ENCODE measurements around the gene NKIRAS1.
"Not testable (repeated sequence)": the region's sequence is repeated elsewhere in the genome, so short reads cannot be mapped to it uniquely, and the experiment has no call there.

Gene NKIRAS1

GRCh38 chr3:23913182-23913581 is 3.6 kb downstream of the NKIRAS1 start:
- peaks cover 2 to 20% (median 18%) of the 10 kb centered on the region in 5 donors for H3K4me1 ChIP-seq (ENCODE audit: control insufficient read depth in 5 of 5, insufficient read depth in 5 of 5, low read length in 5 of 5)
- no peak overlapping the region for H3K4me3 ChIP-seq (ENCODE audit: low read depth in 1 of 5, low read length in 5 of 5)
- H3K36me3 ChIP-seq (ENCODE audit: control insufficient read depth in 5 of 5, insufficient read depth in 5 of 5, low read length in 5 of 5) = peaks cover 0 to 15% (median 8%) of the 10 kb centered on the region in 5 donors
- H3K9ac ChIP-seq (ENCODE audit: low read length in 5 of 5) = no peak overlapping the region
- no peak overlapping the region for H3K27ac ChIP-seq (ENCODE audit: low read depth, low read length)
- no peaks in the 10 kb centered on the region for H3K27me3 ChIP-seq (ENCODE audit: control insufficient read depth in 5 of 5, insufficient read depth in 4 of 5, low read length in 5 of 5)
- no peaks in the 10 kb centered on the region for H3K9me3 ChIP-seq (ENCODE audit: control insufficient read depth in 5 of 5, low read length in 5 of 5)

DNA sequence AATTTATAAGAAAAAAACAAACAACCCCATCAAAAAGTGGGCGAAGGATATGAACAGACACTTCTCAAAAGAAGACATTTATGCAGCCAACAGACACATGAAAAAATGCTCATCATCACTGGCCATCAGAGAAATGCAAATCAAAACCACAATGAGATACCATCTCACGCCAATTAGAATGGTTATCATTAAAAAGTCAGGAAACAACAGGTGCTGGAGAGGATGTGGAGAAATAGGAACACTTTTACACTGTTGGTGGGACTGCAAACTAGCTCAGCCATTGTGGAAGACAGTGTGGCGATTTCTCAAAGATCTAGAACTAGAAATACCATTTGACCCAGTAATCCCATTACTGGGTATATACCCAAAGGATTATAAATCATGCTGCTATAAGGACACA is 4.5 kb downstream of the NKIRAS1 start:
- H3K9me3 ChIP-seq (ENCODE audit: control insufficient read depth in 5 of 5, low read length in 5 of 5); H3K27ac ChIP-seq (ENCODE audit: low read depth, low read length); H3K4me3 ChIP-seq (ENCODE audit: low read depth in 1 of 5, low read length in 5 of 5); H3K27me3 ChIP-seq (ENCODE audit: control insufficient read depth in 5 of 5, insufficient read depth in 4 of 5, low read length in 5 of 5); H3K9ac ChIP-seq (ENCODE audit: low read length in 5 of 5): not testable (repeated sequence)
- Histone ChIP-seq H3K4me1 (ENCODE audit: control insufficient read depth in 5 of 5, insufficient read depth in 5 of 5, low read length in 5 of 5) (peaks cover 2 to 12% (median 12%) of the 10 kb centered on the region in 5 donors), H3K36me3 (ENCODE audit: control insufficient read depth in 5 of 5, insufficient read depth in 5 of 5, low read length in 5 of 5) (peaks cover 0 to 17% (median 8%) of the 10 kb centered on the region in 5 donors)

GRCh38 chr3:23911397-23911796 is 5.4 kb downstream of the NKIRAS1 start:
- no peak overlapping the region for H3K4me3 ChIP-seq (ENCODE audit: low read depth in 1 of 5, low read length in 5 of 5)
- no peaks in the 10 kb centered on the region for H3K27me3 ChIP-seq (ENCODE audit: control insufficient read depth in 5 of 5, insufficient read depth in 4 of 5, low read length in 5 of 5)
- no peak overlapping the region for H3K27ac ChIP-seq (ENCODE audit: low read depth, low read length)
- H3K4me1 ChIP-seq (ENCODE audit: control insufficient read depth in 5 of 5, insufficient read depth in 5 of 5, low read length in 5 of 5) = peaks cover 0 to 12% (median 12%) of the 10 kb centered on the region in 5 donors
- H3K36me3 ChIP-seq (ENCODE audit: control insufficient read depth in 5 of 5, insufficient read depth in 5 of 5, low read length in 5 of 5) = peaks cover 0 to 19% (median 9%) of the 10 kb centered on the region in 5 donors
- no peaks in the 10 kb centered on the region for H3K9me3 ChIP-seq (ENCODE audit: control insufficient read depth in 5 of 5, low read length in 5 of 5)
- no peak overlapping the region for H3K9ac ChIP-seq (ENCODE audit: low read length in 5 of 5)

- Histone ChIP-seq H3K4me3 (ENCODE audit: low read depth in 1 of 5, low read length in 5 of 5) (no peak overlapping the region), H3K9ac (ENCODE audit: low read length in 5 of 5) (no peak overlapping the region), H3K36me3 (ENCODE audit: control insufficient read depth in 5 of 5, insufficient read depth in 5 of 5, low read length in 5 of 5) (peaks cover 0 to 20% (median 10%) of the 10 kb centered on the region in 5 donors), H3K9me3 (ENCODE audit: control insufficient read depth in 5 of 5, low read length in 5 of 5) (no peaks in the 10 kb centered on the region), H3K27ac (ENCODE audit: low read depth, low read length) (no peak overlapping the region), H3K4me1 (ENCODE audit: control insufficient read depth in 5 of 5, insufficient read depth in 5 of 5, low read length in 5 of 5) (no peaks in the 10 kb centered on the region), H3K27me3 (ENCODE audit: control insufficient read depth in 5 of 5, insufficient read depth in 4 of 5, low read length in 5 of 5) (no peaks in the 10 kb centered on the region)
These were observed 7.4 kb downstream of the NKIRAS1 start for GRCh38 chr3:23909341-23909740.

- no peaks in the 10 kb centered on the region for H3K27me3 ChIP-seq (ENCODE audit: control insufficient read depth in 5 of 5, insufficient read depth in 4 of 5, low read length in 5 of 5)
- no peaks in the 10 kb centered on the region for H3K4me1 ChIP-seq (ENCODE audit: control insufficient read depth in 5 of 5, insufficient read depth in 5 of 5, low read length in 5 of 5)
- H3K27ac ChIP-seq (ENCODE audit: low read depth, low read length) = no peak overlapping the region
- H3K36me3 ChIP-seq (ENCODE audit: control insufficient read depth in 5 of 5, insufficient read depth in 5 of 5, low read length in 5 of 5) = peaks cover 3 to 27% (median 19%) of the 10 kb centered on the region in 5 donors
- H3K9me3 ChIP-seq (ENCODE audit: control insufficient read depth in 5 of 5, low read length in 5 of 5) = no peaks in the 10 kb centered on the region
- H3K9ac ChIP-seq (ENCODE audit: low read length in 5 of 5) = no peak overlapping the region
- no peak overlapping the region for H3K4me3 ChIP-seq (ENCODE audit: low read depth in 1 of 5, low read length in 5 of 5)
These were observed 12.2 kb downstream of the NKIRAS1 start for GRCh38 chr3:23904545-23904944.

- Histone ChIP-seq H3K27me3 (ENCODE audit: control insufficient read depth in 5 of 5, insufficient read depth in 4 of 5, low read length in 5 of 5) (no peaks in the 10 kb centered on the region), H3K9me3 (ENCODE audit: control insufficient read depth in 5 of 5, low read length in 5 of 5) (no peaks in the 10 kb centered on the region), H3K4me1 (ENCODE audit: control insufficient read depth in 5 of 5, insufficient read depth in 5 of 5, low read length in 5 of 5) (no peaks in the 10 kb centered on the region), H3K9ac (ENCODE audit: low read length in 5 of 5) (no peak overlapping the region), H3K36me3 (ENCODE audit: control insufficient read depth in 5 of 5, insufficient read depth in 5 of 5, low read length in 5 of 5) (peaks cover 7 to 27% (median 22%) of the 10 kb centered on the region in 5 donors), H3K27ac (ENCODE audit: low read depth, low read length) (no peak overlapping the region), H3K4me3 (ENCODE audit: low read depth in 1 of 5, low read length in 5 of 5) (no peak overlapping the region)
These were observed 16.0 kb downstream of the NKIRAS1 start for GRCh38 chr3:23900744-23901143.

- Histone ChIP-seq H3K9me3 (ENCODE audit: control insufficient read depth in 5 of 5, low read length in 5 of 5) (no peaks in the 10 kb centered on the region), H3K36me3 (ENCODE audit: control insufficient read depth in 5 of 5, insufficient read depth in 5 of 5, low read length in 5 of 5) (peaks cover 12 to 32% (median 23%) of the 10 kb centered on the region in 5 donors), H3K9ac (ENCODE audit: low read length in 5 of 5) (no peak overlapping the region), H3K4me1 (ENCODE audit: control insufficient read depth in 5 of 5, insufficient read depth in 5 of 5, low read length in 5 of 5) (no peaks in the 10 kb centered on the region), H3K27ac (ENCODE audit: low read depth, low read length) (no peak overlapping the region), H3K27me3 (ENCODE audit: control insufficient read depth in 5 of 5, insufficient read depth in 4 of 5, low read length in 5 of 5) (no peaks in the 10 kb centered on the region), H3K4me3 (ENCODE audit: low read depth in 1 of 5, low read length in 5 of 5) (no peak overlapping the region)
These were observed 21.6 kb downstream of the NKIRAS1 start for GRCh38 chr3:23895181-23895580.

DNA sequence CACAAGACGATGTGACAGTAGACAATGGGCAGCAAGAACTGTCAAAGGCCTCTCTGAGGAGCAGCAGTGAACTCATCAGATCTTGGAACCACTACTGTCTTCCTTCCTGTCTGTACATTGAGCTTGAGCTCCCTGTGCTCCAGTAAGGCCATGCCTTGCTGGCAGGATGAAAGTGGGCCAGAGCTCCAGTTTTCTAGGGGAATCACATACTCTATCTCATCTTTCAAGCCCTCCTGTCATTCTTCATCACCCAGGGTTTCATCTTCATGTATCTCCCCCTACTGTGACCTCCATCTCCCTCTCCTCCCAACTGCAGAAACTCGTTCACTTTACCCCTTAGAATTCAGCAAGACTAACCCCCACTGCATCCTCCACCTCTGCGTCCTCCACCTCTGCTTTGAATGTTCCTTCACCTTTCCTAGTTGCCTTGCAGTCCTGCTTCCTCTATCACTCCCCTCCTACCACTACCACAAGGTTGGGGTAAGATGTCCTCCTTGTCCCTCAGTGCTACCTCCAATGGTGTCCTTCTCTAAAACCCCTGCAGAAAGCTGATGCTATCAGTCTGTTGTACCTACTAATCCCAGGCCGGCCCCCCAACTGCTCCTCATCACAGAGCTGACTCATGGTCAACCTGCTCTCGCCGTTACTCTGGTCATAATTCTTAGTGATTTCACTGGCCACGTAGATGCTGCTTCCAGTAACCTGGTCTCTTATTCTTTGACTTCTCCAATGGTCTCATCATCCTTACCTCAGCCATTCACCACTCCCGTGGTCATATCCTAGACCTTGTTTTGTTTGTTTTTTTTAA is 22.3 kb downstream of the NKIRAS1 start:
- no peaks in the 10 kb centered on the region for H3K4me1 ChIP-seq (ENCODE audit: control insufficient read depth in 5 of 5, insufficient read depth in 5 of 5, low read length in 5 of 5)
- no peak overlapping the region for H3K9ac ChIP-seq (ENCODE audit: low read length in 5 of 5)
- peaks cover 15 to 24% (median 20%) of the 10 kb centered on the region in 5 donors for H3K36me3 ChIP-seq (ENCODE audit: control insufficient read depth in 5 of 5, insufficient read depth in 5 of 5, low read length in 5 of 5)
- H3K9me3 ChIP-seq (ENCODE audit: control insufficient read depth in 5 of 5, low read length in 5 of 5) = no peaks in the 10 kb centered on the region
- H3K27ac ChIP-seq (ENCODE audit: low read depth, low read length) = no peak overlapping the region
- no peaks in the 10 kb centered on the region for H3K27me3 ChIP-seq (ENCODE audit: control insufficient read depth in 5 of 5, insufficient read depth in 4 of 5, low read length in 5 of 5)
- H3K4me3 ChIP-seq (ENCODE audit: low read depth in 1 of 5, low read length in 5 of 5) = no peak overlapping the region

DNA sequence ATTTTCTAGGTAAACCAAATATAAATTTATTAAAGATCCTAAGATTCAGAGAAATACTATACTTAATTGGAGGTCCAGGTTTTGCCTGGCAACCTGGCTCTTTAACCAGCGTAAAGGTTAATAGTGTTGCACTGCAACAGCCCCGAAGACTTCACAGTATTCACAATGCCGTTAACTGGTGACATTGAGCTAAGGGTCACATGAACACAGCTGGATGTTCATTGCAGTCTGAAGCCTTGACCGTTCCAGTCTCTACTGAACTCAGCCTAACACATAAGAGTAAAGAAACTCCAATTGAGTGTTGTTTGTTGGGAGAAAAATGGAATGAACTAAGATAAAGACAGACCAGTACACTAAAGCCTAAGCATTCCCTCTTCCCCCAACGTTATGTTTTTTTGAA is 26.8 kb downstream of the NKIRAS1 start:
- Histone ChIP-seq H3K27me3 (ENCODE audit: control insufficient read depth in 5 of 5, insufficient read depth in 4 of 5, low read length in 5 of 5) (no peaks in the 10 kb centered on the region), H3K36me3 (ENCODE audit: control insufficient read depth in 5 of 5, insufficient read depth in 5 of 5, low read length in 5 of 5) (peaks cover 9 to 18% (median 13%) of the 10 kb centered on the region in 5 donors), H3K27ac (ENCODE audit: low read depth, low read length) (no peak overlapping the region), H3K4me3 (ENCODE audit: low read depth in 1 of 5, low read length in 5 of 5) (no peak overlapping the region), H3K4me1 (ENCODE audit: control insufficient read depth in 5 of 5, insufficient read depth in 5 of 5, low read length in 5 of 5) (no peaks in the 10 kb centered on the region), H3K9me3 (ENCODE audit: control insufficient read depth in 5 of 5, low read length in 5 of 5) (no peaks in the 10 kb centered on the region), H3K9ac (ENCODE audit: low read length in 5 of 5) (no peak overlapping the region)

DNA sequence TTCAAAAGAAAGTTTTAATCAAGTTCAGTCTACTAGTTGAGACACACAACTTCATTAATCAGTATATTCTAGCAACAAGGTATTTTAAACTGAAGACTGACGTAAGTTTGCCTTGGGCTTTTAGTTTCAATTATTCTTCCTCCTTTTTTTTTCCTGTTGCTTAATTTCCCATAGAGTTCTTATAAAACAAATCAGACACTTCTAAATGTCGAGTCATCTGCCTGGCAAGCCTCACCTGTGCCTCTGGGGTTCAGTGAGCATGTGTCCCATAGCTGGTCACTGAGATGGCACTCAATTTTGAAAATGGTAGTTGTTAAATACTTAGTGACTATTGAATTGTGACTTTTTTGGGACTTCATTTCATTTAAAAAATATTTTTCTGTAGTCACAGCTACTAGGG is 27.4 kb downstream of the NKIRAS1 start:
- no peaks in the 10 kb centered on the region for H3K27me3 ChIP-seq (ENCODE audit: control insufficient read depth in 5 of 5, insufficient read depth in 4 of 5, low read length in 5 of 5)
- no peak overlapping the region for H3K9ac ChIP-seq (ENCODE audit: low read length in 5 of 5)
- no peaks in the 10 kb centered on the region for H3K4me1 ChIP-seq (ENCODE audit: control insufficient read depth in 5 of 5, insufficient read depth in 5 of 5, low read length in 5 of 5)
- H3K9me3 ChIP-seq (ENCODE audit: control insufficient read depth in 5 of 5, low read length in 5 of 5) = no peaks in the 10 kb centered on the region
- no peak overlapping the region for H3K27ac ChIP-seq (ENCODE audit: low read depth, low read length)
- H3K36me3 ChIP-seq (ENCODE audit: control insufficient read depth in 5 of 5, insufficient read depth in 5 of 5, low read length in 5 of 5) = peaks cover 5 to 18% (median 8%) of the 10 kb centered on the region in 5 donors
- no peak overlapping the region for H3K4me3 ChIP-seq (ENCODE audit: low read depth in 1 of 5, low read length in 5 of 5)
